Upper lobe of left lung (tissue), 6 donors: ENCODE data around the gene PDZD8. TPM values are rescaled to one million over a fixed set of nuclear protein-coding genes. Genes with fewer than 3 reads are reported as not detected.
A peak's percentile ranks its signal among the peaks of the same experiment; 100 is the strongest.

ENCODE experiments used
- ATAC-seq, 2 donors: fragments of 200-7000 bp; cut with Tn5 transposase; one replicate each; pipeline ENCODE4 v1.9.1; 2022; ENCODE audit warnings: mild to moderate bottlenecking in 2 of 2, moderate library complexity in 2 of 2; ENCODE audit not compliant: low FRiP score in 2 of 2
- DNase-seq, 2 donors: peaks; one replicate each; pipeline ENCODE4 v3.0.0-alpha.2; 2019 to 2020
- H3K27ac ChIP-seq, 4 donors: fragments of 200-600 bp; sonication (generic); one replicate each; pipeline ENCODE4 v1.5.1; 2016 to 2019
- H3K27me3 ChIP-seq, 4 donors: fragments of 200-600 bp; sonication (generic); one replicate each; pipeline ENCODE4 v1.5.1; 2017 to 2019
- H3K36me3 ChIP-seq, 4 donors: fragments of 200-600 bp; sonication (generic); one replicate each; pipeline ENCODE4 v1.5.1; 2016 to 2019
- H3K4me1 ChIP-seq, 4 donors: fragments of 200-600 bp; sonication (generic); one replicate each; pipeline ENCODE4 v1.5.1; 2018 to 2019
- H3K4me3 ChIP-seq, 4 donors: fragments of 200-600 bp; sonication (generic); one replicate each; pipeline ENCODE4 v1.5.1; 2017 to 2019; ENCODE audit warnings: mild to moderate bottlenecking in 2 of 4, moderate library complexity in 1 of 4
- H3K9me3 ChIP-seq, 4 donors: fragments of 200-600 bp; sonication (generic); one replicate each; pipeline ENCODE4 v1.5.1; 2018 to 2019
- CTCF ChIP-seq, 6 experiments: fragments of 450-650 bp in 4 of 6; fragments of 200-600 bp in 2 of 6; sonication (generic) in 2 of 6; IDR thresholded peaks; one replicate each; pipeline ENCODE4 v1.5.1; 2016 to 2019; ENCODE audit warnings: antibody characterized with exemption in 6 of 6
- EP300 ChIP-seq, 4 donors: sonication (generic); formaldehyde crosslinking; IDR thresholded peaks; one replicate each; pipeline ENCODE4 v1.5.1; 2017; ENCODE audit warnings: antibody characterized with exemption in 4 of 4, control low read depth in 2 of 4
- POLR2A ChIP-seq, 4 donors: fragments of 450-650 bp; IDR thresholded peaks; one replicate each; pipeline ENCODE4 v1.5.1; 2016 to 2017; ENCODE audit warnings: antibody characterized with exemption in 4 of 4, mild to moderate bottlenecking in 2 of 4
- POLR2AphosphoS5 ChIP-seq, 2 donors: sonication (generic); formaldehyde crosslinking; IDR thresholded peaks; one replicate each; pipeline ENCODE4 v1.5.1; 2017; ENCODE audit warnings: antibody characterized with exemption in 2 of 2
- WGBS, 2 donors: methylation state at CpG; one replicate each; pipeline ENCODE4 v1.1.5; 2017 to 2018; 5-methylcytosine and 5-hydroxymethylcytosine counted together
- total RNA-seq, 6 donors: library from RNA; depleted of rRNA in 4 of 6; stranded (reverse); fragments of >200 nt in 4 of 6; gene quantifications; one replicate each; pipeline versions ENCODE4 v1.1.0 to v1.2.1, GENCODE V29; 2016 to 2021
- donor health status: DM: no; HTN: no; CAD: no; lungs with moderate emphysema.
- donor health status: DM: no; HTN: yes; CAD: no; lungs with severe emphysema.

Gene PDZD8
- total RNA-seq, 6 donors from 2014 or later: 18.9 to 42.0 (median 34.0) TPM

GRCh38 chr10:117366741-117367140 lies 8.5 kb downstream of the PDZD8 start:
- H3K4me1 ChIP-seq: peaks cover 28 to 78% (median 35%) of the 10 kb centered on the region in 4 donors
- ATAC-seq (no peak), DNase-seq (no peak)
- no peak for TF ChIP-seq CTCF (IDR thresholded peaks at IDR 0.05)
- no peak for TF ChIP-seq EP300 (IDR thresholded peaks at IDR 0.05)
- no peak for TF ChIP-seq POLR2AphosphoS5 (IDR thresholded peaks at IDR 0.05)
- TF ChIP-seq POLR2A (IDR thresholded peaks at IDR 0.05): no peak
- no peak overlapping the region for H3K4me3 ChIP-seq
- no peaks in the 10 kb centered on the region for H3K36me3 ChIP-seq
- no peaks in the 10 kb centered on the region for H3K9me3 ChIP-seq
- peak overlapping the region in 1 of 4 donors; percentile 35 for H3K27ac ChIP-seq
- H3K27me3 ChIP-seq: no peaks in the 10 kb centered on the region
- WGBS, 2 donors: 64 to 79% methylated on average over 3 to 4 of the region's 4 CpGs

GRCh38 chr10:117365612-117366011 lies 9.6 kb downstream of the PDZD8 start:
- H3K27me3 ChIP-seq: no peaks in the 10 kb centered on the region
- DNase-seq (peak in 1 of 2 donors; percentile 44), ATAC-seq (peak; percentile 12 to 75)
- no peak overlapping the region for H3K4me3 ChIP-seq
- H3K4me1 ChIP-seq: peaks cover 27 to 78% (median 35%) of the 10 kb centered on the region in 4 donors
- no peaks in the 10 kb centered on the region for H3K36me3 ChIP-seq
- 11 to 23% methylated on average over 2 of the region's 2 CpGs for WGBS, 2 donors
- no peak for TF ChIP-seq POLR2AphosphoS5 (IDR thresholded peaks at IDR 0.05)
- peak in 1 of 4 donors; percentile 80 for TF ChIP-seq EP300 (IDR thresholded peaks at IDR 0.05)
- no peak for TF ChIP-seq POLR2A (IDR thresholded peaks at IDR 0.05)
- no peak for TF ChIP-seq CTCF (IDR thresholded peaks at IDR 0.05)
- H3K27ac ChIP-seq: peak overlapping the region in 1 of 4 donors; percentile 35
- H3K9me3 ChIP-seq: no peaks in the 10 kb centered on the region

- TF ChIP-seq POLR2AphosphoS5 (IDR thresholded peaks at IDR 0.05): no peak
- TF ChIP-seq POLR2A (IDR thresholded peaks at IDR 0.05): no peak
- TF ChIP-seq EP300 (IDR thresholded peaks at IDR 0.05): no peak
- no peak for TF ChIP-seq CTCF (IDR thresholded peaks at IDR 0.05)
- no peaks in the 10 kb centered on the region for H3K27me3 ChIP-seq
- peak overlapping the region in 2 of 4 donors; percentile 9 to 13 for H3K27ac ChIP-seq
- 49 to 55% methylated on average over 6 of the region's 6 CpGs for WGBS, 2 donors
- DNase-seq: no peak
- H3K36me3 ChIP-seq: no peaks in the 10 kb centered on the region
- H3K4me3 ChIP-seq: no peak overlapping the region
- H3K4me1 ChIP-seq: peaks cover 27 to 73% (median 29%) of the 10 kb centered on the region in 4 donors
- H3K9me3 ChIP-seq: no peaks in the 10 kb centered on the region
- no peak for ATAC-seq
Measured at GRCh38 chr10:117364110-117364960, 10.9 kb downstream of the PDZD8 start.

- Histone ChIP-seq H3K4me3 (no peak overlapping the region), H3K36me3 (no peaks in the 10 kb centered on the region), H3K27ac (no peak overlapping the region), H3K9me3 (no peaks in the 10 kb centered on the region), H3K4me1 (peaks cover 27 to 72% (median 29%) of the 10 kb centered on the region in 4 donors), H3K27me3 (no peaks in the 10 kb centered on the region)
- DNase-seq (no peak), ATAC-seq (no peak)
- TF ChIP-seq POLR2A (IDR thresholded peaks at IDR 0.05) (no peak), CTCF (IDR thresholded peaks at IDR 0.05) (no peak), POLR2AphosphoS5 (IDR thresholded peaks at IDR 0.05) (no peak), EP300 (IDR thresholded peaks at IDR 0.05) (no peak)
- 46 to 57% methylated on average over 2 of the region's 2 CpGs for WGBS, 2 donors
Measured at GRCh38 chr10:117363028-117363427, 12.2 kb downstream of the PDZD8 start.
